HepG2 (cell line): Measurements from ENCODE around the gene MCAM. TPM values are rescaled to one million over a fixed set of nuclear protein-coding genes. Genes with fewer than 3 reads are reported as not detected.

Experiments used
- ATAC-seq: fragments of 200-7000 bp; cut with Tn5 transposase; 3 replicates; pipeline ENCODE4 v1.9.1; 2020; ENCODE audit warnings: mild to moderate bottlenecking, moderate library complexity
- BruUV-seq: library from RNA; stranded (reverse); fragments of 400-500 nt; replicated peaks from 2 replicates; lab custom pipeline; 2021; lab: Mats Ljungman, UMichigan
- CTCF ChIA-PET: fragments of 300-600 bp; formaldehyde crosslinking; extraction: SDS; loops from one replicate; lab custom pipeline; 2021; ENCODE audit warnings: low total read pairs, inconsistent platforms, low intra/inter-chr PET ratio; lab: Yijun Ruan, JAX
- POLR2A ChIA-PET: fragments of 350-600 bp; sonication (Branson Sonifier 250); formaldehyde crosslinking; loops from one replicate; lab custom pipeline; 2020; ENCODE audit warnings: antibody characterized with exemption, inconsistent platforms; lab: Yijun Ruan, JAX
- DNase-seq: peaks from one replicate; pipeline ENCODE4 v3.0.0-alpha.2; 2015; ENCODE audit warnings: low spot score
- FAIRE-seq: peaks from 3 replicates; lab custom pipeline; 2011; peaks lifted over from hg19 to GRCh38; lab: Jason Lieb, UNC
- H2AFZ ChIP-seq: one replicate; pipeline ENCODE4 v1.6.1; 2011; ENCODE audit warnings: low read length, inconsistent platforms
- H3K27ac ChIP-seq: fragments of 300-600 bp; 3 replicates; pipeline ENCODE4 v1.8.0; 2011; ENCODE audit warnings: mixed run types, mild to moderate bottlenecking, mixed read lengths, low read length, inconsistent platforms; ENCODE audit not compliant: insufficient read depth; ENCODE audit errors: extremely low read length
- H3K27me3 ChIP-seq, 2 experiments: fragments of 200-600 bp in 1 of 2; 2 replicates in 1 of 2; 3 replicates in 1 of 2; pipeline versions ENCODE4 v1.6.0 to v1.8.0; 2011; ENCODE audit warnings: low read length in 2 of 2, mild to moderate bottlenecking in 2 of 2, moderate library complexity in 2 of 2, inconsistent platforms in 1 of 2; ENCODE audit not compliant: insufficient read depth in 2 of 2, control insufficient read depth in 1 of 2
- H3K36me3 ChIP-seq, 2 experiments: fragments of 200-600 bp in 1 of 2; replicated peaks in 1 of 2; 2 replicates in 1 of 2; 3 replicates in 1 of 2; pipeline versions ENCODE4 v1.5.1 to v1.8.0; 2011; ENCODE audit warnings: low read length in 2 of 2, inconsistent platforms in 1 of 2; ENCODE audit not compliant: insufficient read depth in 2 of 2, control insufficient read depth in 1 of 2
- H3K4me1 ChIP-seq: 2 replicates; pipeline ENCODE4 v1.5.1; 2012; ENCODE audit warnings: low read length, inconsistent platforms; ENCODE audit not compliant: insufficient read depth
- H3K4me2 ChIP-seq: 2 replicates; pipeline ENCODE4 v1.6.0; 2011; ENCODE audit warnings: low read depth, low read length, inconsistent platforms
- H3K4me3 ChIP-seq, 3 experiments: fragments of 200-600 bp in 1 of 3; sonication (generic), shearing (Covaris generic) in 1 of 3; replicated peaks in 1 of 3; 2 replicates each; pipeline ENCODE4 v1.5.1; 2011 to 2016; ENCODE audit warnings: low read length in 3 of 3, inconsistent platforms in 2 of 3, low read depth in 2 of 3, mild to moderate bottlenecking in 2 of 3, control low read depth in 1 of 3, mixed read lengths in 1 of 3; ENCODE audit not compliant: insufficient read depth in 1 of 3
- H3K79me2 ChIP-seq: one replicate; pipeline ENCODE4 v1.6.1; 2011; ENCODE audit warnings: low read length, inconsistent platforms; ENCODE audit not compliant: insufficient read depth
- H3K9ac ChIP-seq: 2 replicates; pipeline ENCODE4 v1.6.0; 2011; ENCODE audit warnings: mild to moderate bottlenecking, low read depth, low read length, inconsistent platforms; ENCODE audit not compliant: insufficient read depth
- H3K9me3 ChIP-seq: 2 replicates; pipeline ENCODE4 v1.5.1; 2012; ENCODE audit warnings: mild to moderate bottlenecking, low read length
- H4K20me1 ChIP-seq: 2 replicates; pipeline ENCODE4 v1.6.0; 2011; ENCODE audit warnings: inconsistent platforms, mild to moderate bottlenecking, low read length, moderate library complexity; ENCODE audit not compliant: insufficient read depth
- ATM ChIP-seq: fragments of 450-650 bp; IDR thresholded peaks from 2 replicates; pipeline ENCODE4 v1.7.1; 2017; ENCODE audit warnings: mild to moderate bottlenecking, borderline replicate concordance
- CENPT ChIP-seq: sonication (generic); formaldehyde crosslinking; IDR thresholded peaks from 2 replicates; pipeline ENCODE4 v1.8.0; 2022; ENCODE audit warnings: low read depth, mild to moderate bottlenecking, moderate library complexity, missing genetic modification reagents
- NFATC3 ChIP-seq: sonication (generic); formaldehyde crosslinking; IDR thresholded peaks from 2 replicates; pipeline ENCODE4 v1.5.1; 2020; ENCODE audit warnings: mild to moderate bottlenecking, missing genetic modification reagents
- NFIC ChIP-seq: IDR thresholded peaks from 2 replicates; pipeline ENCODE4 v1.6.1; 2012; ENCODE audit warnings: mild to moderate bottlenecking, low read length, inconsistent platforms
- RAD21 ChIP-seq: fragments of 450-650 bp; formaldehyde crosslinking; IDR thresholded peaks from 2 replicates; pipeline ENCODE4 v1.5.0; 2020; ENCODE audit warnings: mild to moderate bottlenecking
- YEATS2 ChIP-seq: sonication (generic); formaldehyde crosslinking; IDR thresholded peaks from 2 replicates; pipeline ENCODE4 v1.4.0; 2020; ENCODE audit warnings: missing genetic modification reagents, borderline replicate concordance
- ZNF337 ChIP-seq: sonication (generic); formaldehyde crosslinking; IDR thresholded peaks from 2 replicates; pipeline ENCODE4 v1.5.1; 2020; ENCODE audit warnings: missing genetic modification reagents, low read depth, mild to moderate bottlenecking, borderline replicate concordance
- ZNF382 ChIP-seq: sonication (generic); formaldehyde crosslinking; IDR thresholded peaks from 2 replicates; pipeline ENCODE4 v1.5.0; 2020; ENCODE audit warnings: missing genetic modification reagents, mild to moderate bottlenecking, borderline replicate concordance
- WGBS: methylation state at CpG from one replicate; pipeline ENCODE4 v1.1.6; 2017; ENCODE audit warnings: low lambda C conversion rate; 5-methylcytosine and 5-hydroxymethylcytosine counted together
- in situ Hi-C: cut with HindIII; loops from 2 replicates; pipeline ENCODE4 v1.10.0; 2017; ENCODE audit warnings: low pct_unique_long_range_greater_than_20kb; ENCODE audit not compliant: extremely low pct_ligation_motif_present
- intact Hi-C: fragments of 100-400 bp; cut with micrococcal nuclease; formaldehyde crosslinking; loops from one replicate; pipeline ENCODE4 v1.10.0; 2022; ENCODE audit not compliant: unreplicated experiment
- polyA plus RNA-seq, 8 experiments: library from polyadenylated mRNA; depleted of rRNA in 3 of 8; stranded (reverse) in 7 of 8; unstranded in 1 of 8; fragments of >200 nt; fragmentation: Illumina TruSeq in 4 of 8; extraction: Trizol in 4 of 8; gene quantifications; 2 replicates each; pipeline versions ENCODE4 v1.2.1 to v1.2.3, GENCODE V29; 2011 to 2016; ENCODE audit warnings: low read depth in 4 of 8, missing spikeins in 1 of 8, mixed read lengths in 1 of 8; ENCODE audit not compliant: insufficient read depth in 1 of 8
- total RNA-seq, 5 experiments: library from RNA; depleted of rRNA; stranded (reverse); fragments of >200 nt; fragmentation: Illumina TruSeq; extraction: Trizol; gene quantifications; 2 replicates each; pipeline ENCODE4 v1.2.3, GENCODE V29; 2016; ENCODE audit warnings: low read depth in 1 of 5
- TF ChIP-seq, protein P1 (sequence below): sonication (generic); formaldehyde crosslinking; IDR thresholded peaks from 2 replicates; pipeline ENCODE4 v1.8.0; 2022; ENCODE audit warnings: mild to moderate bottlenecking, missing genetic modification reagents, moderate library complexity

Gene MCAM
- total and polyA plus RNA-seq, 2 of the 13 experiments (the other 11 are each of a cell fraction or from before 2014, with no cell fraction given) = 12.1 to 15.2 TPM

DNA sequence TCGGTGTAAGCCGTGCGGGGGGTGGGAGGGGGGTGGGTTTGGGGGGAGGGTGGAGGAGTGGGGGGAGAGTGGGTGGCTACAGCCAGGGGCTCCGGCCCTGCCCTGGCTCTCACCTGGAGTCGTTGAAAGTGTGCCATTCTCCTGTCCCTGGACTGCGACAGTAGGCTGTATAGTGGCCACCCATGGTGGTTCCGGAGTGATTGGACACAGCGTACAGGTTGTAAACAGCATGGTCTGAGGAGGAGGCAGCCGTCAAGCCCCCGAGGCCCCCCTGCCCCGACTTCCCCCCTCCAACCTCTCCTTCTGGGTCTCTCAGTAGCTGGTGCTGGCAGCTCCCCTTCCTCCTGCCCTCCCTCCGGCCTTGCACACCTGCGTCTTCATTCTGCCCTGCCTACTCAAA, 40.1 kb upstream of the MCAM start:
- Histone ChIP-seq H3K36me3 (peaks cover 7 to 31% of the 10 kb centered on the region in 2 experiments; a peak in 4 of 5 replicates), H3K4me2 (no peak overlapping the region), H3K9ac (no peak overlapping the region), H3K79me2 (peaks cover 2% of the 10 kb centered on the region), H3K27ac (no peak overlapping the region), H4K20me1 (no peaks in the 10 kb centered on the region; the same call in 1 of the 2 replicates), H3K9me3 (no peaks in the 10 kb centered on the region), H3K27me3 (no peaks in the 10 kb centered on the region), H3K4me3 (no peak overlapping the region), H2AFZ (no peak overlapping the region)
- POLR2A ChIA-PET = interaction anchor here (4.2 kb wide), 1 partner anchor 11 kb away, joined by 16 read pairs; no protein-coding TSS in a partner anchor
- CTCF ChIA-PET = interaction anchor here (1.0 kb wide), 1 partner anchor 17 kb away, joined by 3 read pairs; no protein-coding TSS in a partner anchor
- ATAC-seq (no peak), DNase-seq (no peak), FAIRE-seq (no peak)
- intact Hi-C loops = no loop called here
- no TSS peak for BruUV-seq
- in situ Hi-C loops = no loop called here
- WGBS = 96% methylated on average over 10 of the region's 13 CpGs
- TF ChIP-seq NFATC3 (CRISPR knock-in tag) = no peak
- TF ChIP-seq ZNF337 (CRISPR knock-in tag) = no peak
- TF ChIP-seq, protein P1, sequence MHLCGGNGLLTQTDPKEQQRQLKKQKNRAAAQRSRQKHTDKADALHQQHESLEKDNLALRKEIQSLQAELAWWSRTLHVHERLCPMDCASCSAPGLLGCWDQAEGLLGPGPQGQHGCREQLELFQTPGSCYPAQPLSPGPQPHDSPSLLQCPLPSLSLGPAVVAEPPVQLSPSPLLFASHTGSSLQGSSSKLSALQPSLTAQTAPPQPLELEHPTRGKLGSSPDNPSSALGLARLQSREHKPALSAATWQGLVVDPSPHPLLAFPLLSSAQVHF (CRISPR knock-in tag) = no peak
- TF ChIP-seq CENPT (CRISPR knock-in tag) = no peak
- TF ChIP-seq ZNF382 = no peak
- TF ChIP-seq NFIC = no peak
- no peak for TF ChIP-seq RAD21 (CRISPR knock-in tag)
- no peak for TF ChIP-seq YEATS2
- no peak for TF ChIP-seq ATM
- TF ChIP-seq, all 625 proteins: peak for 0
- peaks cover 67% of the 10 kb centered on the region for H3K4me1 ChIP-seq
